Iris pigment epithelial cell (primary cell): Measurements from ENCODE around the gene ESPNL.

Experiments
- DNase-seq: peaks from one replicate; pipeline ENCODE4 v3.0.0-alpha.2; 2011; ENCODE audit warnings: low read depth

Gene ESPNL

GRCh38 chr2:238129166-238130010 lies 29.2 kb downstream of the ESPNL start:
- DNase-seq = no peak

- no peak for DNase-seq
Measured at GRCh38 chr2:238130111-238130695, 30.1 kb downstream of the ESPNL start.

GRCh38 chr2:238130696-238131628 lies 30.8 kb downstream of the ESPNL start:
- no peak for DNase-seq

GRCh38 chr2:238131761-238132462 lies 31.8 kb downstream of the ESPNL start:
- no peak for DNase-seq

- no peak for DNase-seq
Measured at GRCh38 chr2:238132463-238133450, 32.6 kb downstream of the ESPNL start.

- DNase-seq = no peak
Measured at GRCh38 chr2:238133499-238134392, 33.6 kb downstream of the ESPNL start.

- no peak for DNase-seq
Measured at GRCh38 chr2:238134393-238134785, 34.2 kb downstream of the ESPNL start.

- DNase-seq = no peak
Measured at GRCh38 chr2:238135601-238136150, 35.5 kb downstream of the ESPNL start.

GRCh38 chr2:238136820-238137537 lies 36.8 kb downstream of the ESPNL start:
- peak; percentile 76 for DNase-seq

GRCh38 chr2:238137885-238138284 lies 37.7 kb downstream of the ESPNL start:
- no peak for DNase-seq

GRCh38 chr2:238138331-238139195 lies 38.4 kb downstream of the ESPNL start, which contains the start of gene KLHL30:
KLHL30 (plus strand) TSS chr2:238138668; CDS start chr2:238140755, 2,087 bp downstream.
- no peak for DNase-seq

GRCh38 chr2:238139196-238140039 lies 39.3 kb downstream of the ESPNL start:
- DNase-seq = no peak

GRCh38 chr2:238140040-238140439 lies 39.9 kb downstream of the ESPNL start:
- DNase-seq = no peak

- DNase-seq = no peak
Measured at GRCh38 chr2:238140721-238141540, 40.8 kb downstream of the ESPNL start.

GRCh38 chr2:238141541-238142318 lies 41.6 kb downstream of the ESPNL start:
- no peak for DNase-seq
